Spleen (tissue), 7 donors: Measurements from ENCODE around the gene PTGER3.

ENCODE experiments used
- POLR2A ChIP-seq, 3 donors: fragments of 450-650 bp; IDR thresholded peaks; one replicate each; pipeline ENCODE4 v1.5.1; 2017; ENCODE audit warnings: antibody characterized with exemption in 3 of 3, mild to moderate bottlenecking in 1 of 3
- TF ChIP-seq, protein P1 (sequence below), 11 experiments: fragments of 200-600 bp in 7 of 11; fragments of 450-650 bp in 4 of 11; sonication (generic) in 4 of 11; IDR thresholded peaks in 8 of 11; conservative IDR thresholded peaks in 3 of 11; 1 replicate in 7 of 11; 2 replicates in 4 of 11; pipeline versions ENCODE4 v1.4.0 to v1.8.0; 2016 to 2021; ENCODE audit warnings: antibody characterized with exemption in 11 of 11, inconsistent platforms in 4 of 11, mild to moderate bottlenecking in 1 of 11
- donor health status: DM: no; HTN: no; CAD: no; lungs with moderate emphysema.
- donor health status: DM: no; HTN: no; CAD: no.
- donor health status: DM: no; HTN: no; CAD: no.

DNA sequence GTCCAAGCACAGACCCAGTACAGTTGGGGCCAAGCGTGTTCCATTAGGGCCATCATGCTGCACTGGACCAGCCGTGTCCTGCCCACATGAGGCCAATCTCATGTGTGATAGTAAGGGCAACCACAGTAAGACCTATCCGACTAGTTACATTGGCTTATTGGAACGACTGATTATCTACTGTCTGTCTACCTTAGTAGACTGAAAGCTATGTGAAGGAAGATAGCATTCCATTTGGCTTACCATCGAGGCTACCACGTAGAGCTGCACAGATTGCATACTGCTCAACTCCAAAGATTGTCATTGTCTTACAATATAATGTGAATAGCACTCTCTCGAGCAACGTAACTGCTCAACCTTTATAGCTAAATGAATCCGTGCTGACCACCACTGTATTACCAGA lies 10.6 kb downstream of the PTGER3 start:
- TF ChIP-seq, protein P1, sequence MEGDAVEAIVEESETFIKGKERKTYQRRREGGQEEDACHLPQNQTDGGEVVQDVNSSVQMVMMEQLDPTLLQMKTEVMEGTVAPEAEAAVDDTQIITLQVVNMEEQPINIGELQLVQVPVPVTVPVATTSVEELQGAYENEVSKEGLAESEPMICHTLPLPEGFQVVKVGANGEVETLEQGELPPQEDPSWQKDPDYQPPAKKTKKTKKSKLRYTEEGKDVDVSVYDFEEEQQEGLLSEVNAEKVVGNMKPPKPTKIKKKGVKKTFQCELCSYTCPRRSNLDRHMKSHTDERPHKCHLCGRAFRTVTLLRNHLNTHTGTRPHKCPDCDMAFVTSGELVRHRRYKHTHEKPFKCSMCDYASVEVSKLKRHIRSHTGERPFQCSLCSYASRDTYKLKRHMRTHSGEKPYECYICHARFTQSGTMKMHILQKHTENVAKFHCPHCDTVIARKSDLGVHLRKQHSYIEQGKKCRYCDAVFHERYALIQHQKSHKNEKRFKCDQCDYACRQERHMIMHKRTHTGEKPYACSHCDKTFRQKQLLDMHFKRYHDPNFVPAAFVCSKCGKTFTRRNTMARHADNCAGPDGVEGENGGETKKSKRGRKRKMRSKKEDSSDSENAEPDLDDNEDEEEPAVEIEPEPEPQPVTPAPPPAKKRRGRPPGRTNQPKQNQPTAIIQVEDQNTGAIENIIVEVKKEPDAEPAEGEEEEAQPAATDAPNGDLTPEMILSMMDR (IDR thresholded peaks at IDR 0.05 in 8 of 11, conservative IDR thresholded peaks at IDR 0.05 in 3 of 11), result no peak
- no peak for TF ChIP-seq POLR2A (IDR thresholded peaks at IDR 0.05)
